ENCODE results near the gene LRRC74B.

LRRC74B gene

GRCh38 chr22:21032037-21032867 is 13.5 kb upstream of the LRRC74B start, which contains the start of gene SLC7A4:
Gene SLC7A4, minus strand, starts transcription at chr22:21032561. Its CDS starts 749 bp downstream, at chr22:21031812.
- TF ChIP-seq CTCF (IDR thresholded peaks at IDR 0.05): no peak

- TF ChIP-seq CTCF (IDR thresholded peaks at IDR 0.05): no peak
Measured at GRCh38 chr22:21032868-21033688, 12.7 kb upstream of the LRRC74B start.

- no peak for TF ChIP-seq CTCF (IDR thresholded peaks at IDR 0.05)
Measured at GRCh38 chr22:21033895-21034294, 11.9 kb upstream of the LRRC74B start.

GRCh38 chr22:21034989-21035388 is 10.8 kb upstream of the LRRC74B start:
- no peak for TF ChIP-seq CTCF (IDR thresholded peaks at IDR 0.05)

GRCh38 chr22:21038405-21038804 is 7.3 kb upstream of the LRRC74B start:
- TF ChIP-seq CTCF (IDR thresholded peaks at IDR 0.05): no peak

GRCh38 chr22:21041937-21042336 is 3.8 kb upstream of the LRRC74B start:
- no peak for TF ChIP-seq CTCF (IDR thresholded peaks at IDR 0.05)

- no peak for TF ChIP-seq CTCF (IDR thresholded peaks at IDR 0.05)
Measured at GRCh38 chr22:21042978-21043859, 2.5 kb upstream of the LRRC74B start.
